Liver (tissue), 9 donors: ENCODE results near the gene TNIP3. TPM values are rescaled to one million over a fixed set of nuclear protein-coding genes. Genes with fewer than 3 reads are reported as not detected.

Experiments
- DNase-seq: peaks from one replicate; pipeline ENCODE4 v3.0.0-alpha.2; 2017; ENCODE audit warnings: low spot score
- H3K27ac ChIP-seq, 2 donors: one replicate each; pipeline ENCODE4 v1.7.0; 2013; ENCODE audit warnings: inconsistent platforms in 2 of 2, low read length in 2 of 2, control low read depth in 1 of 2, low read depth in 1 of 2, mild to moderate bottlenecking in 1 of 2
- H3K27me3 ChIP-seq, 4 donors: one replicate each; pipeline versions ENCODE4 v1.6.1 to v1.7.0; 2013; ENCODE audit warnings: low read length in 3 of 4, inconsistent platforms in 1 of 4, mild to moderate bottlenecking in 1 of 4, moderate library complexity in 1 of 4; ENCODE audit not compliant: control insufficient read depth in 4 of 4, insufficient read depth in 4 of 4
- H3K36me3 ChIP-seq, 4 donors: one replicate each; pipeline versions ENCODE4 v1.6.1 to v1.7.0; 2013; ENCODE audit warnings: low read length in 3 of 4, mild to moderate bottlenecking in 3 of 4, low read depth in 1 of 4, moderate library complexity in 1 of 4; ENCODE audit not compliant: control insufficient read depth in 4 of 4, insufficient read depth in 3 of 4
- H3K4me1 ChIP-seq, 4 donors: one replicate each; pipeline versions ENCODE4 v1.6.1 to v1.7.0; 2013; ENCODE audit warnings: low read length in 3 of 4, mild to moderate bottlenecking in 3 of 4, moderate library complexity in 1 of 4; ENCODE audit not compliant: control insufficient read depth in 4 of 4, insufficient read depth in 4 of 4
- H3K4me3 ChIP-seq, 3 donors: one replicate each; pipeline versions ENCODE4 v1.6.1 to v1.7.0; 2013; ENCODE audit warnings: low read length in 3 of 3, control low read depth in 1 of 3, low read depth in 1 of 3, mild to moderate bottlenecking in 1 of 3
- H3K9ac ChIP-seq, 2 donors: one replicate each; pipeline ENCODE4 v1.7.0; 2013; ENCODE audit warnings: low read length in 2 of 2, mild to moderate bottlenecking in 2 of 2, moderate library complexity in 2 of 2, control low read depth in 1 of 2, low read depth in 1 of 2
- H3K9me3 ChIP-seq, 4 donors: one replicate each; pipeline versions ENCODE4 v1.6.1 to v1.7.0; 2013; ENCODE audit warnings: low read length in 3 of 4; ENCODE audit not compliant: control insufficient read depth in 4 of 4
- EGR1 ChIP-seq, 2 donors: IDR thresholded peaks; 2 replicates each; pipeline ENCODE4 v1.6.1; 2016 to 2018; ENCODE audit warnings: antibody characterized with exemption in 2 of 2, low read depth in 2 of 2
- FOXA1 ChIP-seq: IDR thresholded peaks from 2 replicates; pipeline ENCODE4 v1.6.1; 2016; ENCODE audit warnings: antibody characterized with exemption
- FOXA2 ChIP-seq: IDR thresholded peaks from 2 replicates; pipeline ENCODE4 v1.6.1; 2016; ENCODE audit warnings: antibody characterized with exemption
- GABPA ChIP-seq, 2 donors: IDR thresholded peaks in 1 of 2; conservative IDR thresholded peaks in 1 of 2; 2 replicates each; pipeline ENCODE4 v1.6.1; 2016; ENCODE audit warnings: antibody characterized with exemption in 2 of 2, mild to moderate bottlenecking in 1 of 2, moderate library complexity in 1 of 2
- HNF4A ChIP-seq, 2 donors: conservative IDR thresholded peaks; 2 replicates each; pipeline ENCODE4 v1.6.1; 2016; ENCODE audit warnings: antibody characterized with exemption in 2 of 2, mild to moderate bottlenecking in 2 of 2
- HNF4G ChIP-seq: IDR thresholded peaks from 2 replicates; pipeline ENCODE4 v1.6.1; 2016; ENCODE audit warnings: antibody characterized with exemption
- JUND ChIP-seq, 2 donors: IDR thresholded peaks; 2 replicates each; pipeline ENCODE4 v1.6.1; 2016; ENCODE audit warnings: antibody characterized with exemption in 2 of 2
- NR2F2 ChIP-seq: IDR thresholded peaks from 2 replicates; pipeline ENCODE4 v1.6.1; 2016; ENCODE audit warnings: antibody characterized with exemption
- RAD21 ChIP-seq, 2 donors: IDR thresholded peaks; 2 replicates each; pipeline ENCODE4 v1.6.1; 2016; ENCODE audit warnings: antibody characterized with exemption in 2 of 2, mild to moderate bottlenecking in 2 of 2
- RXRA ChIP-seq, 2 donors: IDR thresholded peaks; 2 replicates each; pipeline ENCODE4 v1.6.1; 2017 to 2018; ENCODE audit warnings: antibody characterized with exemption in 2 of 2, mild to moderate bottlenecking in 1 of 2
- SP1 ChIP-seq: IDR thresholded peaks from 2 replicates; pipeline ENCODE4 v1.6.1; 2018; ENCODE audit warnings: antibody characterized with exemption, mild to moderate bottlenecking
- TAF1 ChIP-seq: conservative IDR thresholded peaks from 2 replicates; pipeline ENCODE4 v1.6.1; 2016; ENCODE audit warnings: antibody characterized with exemption, mild to moderate bottlenecking
- YY1 ChIP-seq: IDR thresholded peaks from 2 replicates; pipeline ENCODE4 v1.6.1; 2016; ENCODE audit warnings: antibody characterized with exemption, mild to moderate bottlenecking
- WGBS: extraction: QIAGEN DNeasy Blood & Tissue Kit; methylation state at CpG from one replicate; pipeline ENCODE4 v1.1.7; 2013; 5-methylcytosine and 5-hydroxymethylcytosine counted together
- polyA plus RNA-seq, 2 donors: library from polyadenylated mRNA; stranded (reverse) in 1 of 2; unstranded in 1 of 2; fragments of 200-250 nt in 1 of 2; fragments of >200 nt in 1 of 2; fragmentation: Nextera tagmentation in 1 of 2; extraction: Ambion mirVana in 1 of 2; gene quantifications; one replicate each; pipeline versions ENCODE4 v1.2.1 to v1.2.3, GENCODE V29; 2013 to 2015
- total RNA-seq, 2 donors: library from RNA; depleted of rRNA; stranded (reverse); fragments of >200 nt; gene quantifications; one replicate each; pipeline ENCODE4 v1.2.3, GENCODE V29; 2014
- TF ChIP-seq, protein P1 (sequence below): IDR thresholded peaks from 2 replicates; pipeline ENCODE4 v1.6.1; 2016; ENCODE audit warnings: antibody characterized with exemption
- TF ChIP-seq, protein P2 (sequence below): IDR thresholded peaks from 2 replicates; pipeline ENCODE4 v1.6.1; 2016; ENCODE audit warnings: antibody characterized with exemption, mild to moderate bottlenecking
- TF ChIP-seq, protein P3 (sequence below): IDR thresholded peaks from 2 replicates; pipeline ENCODE4 v1.6.1; 2016; ENCODE audit warnings: antibody characterized with exemption
- TF ChIP-seq, protein P4 (sequence below): IDR thresholded peaks from 2 replicates; pipeline ENCODE4 v1.6.1; 2016; ENCODE audit warnings: antibody characterized with exemption
- TF ChIP-seq, protein P5 (sequence below): fragments of 150-350 bp; IDR thresholded peaks from 2 replicates; pipeline ENCODE4 v1.5.1; 2017; ENCODE audit warnings: improper control_type of control experiment, low read depth, low read length; ENCODE audit not compliant: missing input control
- donor health status: healthy.
- donor health status: healthy.
- donor health status: healthy.
- donor health status: healthy.
- donor health status: healthy.

Gene TNIP3
- total and polyA plus RNA-seq, 4 donors, result 0.02 to 0.25 TPM; not detected in 2

DNA sequence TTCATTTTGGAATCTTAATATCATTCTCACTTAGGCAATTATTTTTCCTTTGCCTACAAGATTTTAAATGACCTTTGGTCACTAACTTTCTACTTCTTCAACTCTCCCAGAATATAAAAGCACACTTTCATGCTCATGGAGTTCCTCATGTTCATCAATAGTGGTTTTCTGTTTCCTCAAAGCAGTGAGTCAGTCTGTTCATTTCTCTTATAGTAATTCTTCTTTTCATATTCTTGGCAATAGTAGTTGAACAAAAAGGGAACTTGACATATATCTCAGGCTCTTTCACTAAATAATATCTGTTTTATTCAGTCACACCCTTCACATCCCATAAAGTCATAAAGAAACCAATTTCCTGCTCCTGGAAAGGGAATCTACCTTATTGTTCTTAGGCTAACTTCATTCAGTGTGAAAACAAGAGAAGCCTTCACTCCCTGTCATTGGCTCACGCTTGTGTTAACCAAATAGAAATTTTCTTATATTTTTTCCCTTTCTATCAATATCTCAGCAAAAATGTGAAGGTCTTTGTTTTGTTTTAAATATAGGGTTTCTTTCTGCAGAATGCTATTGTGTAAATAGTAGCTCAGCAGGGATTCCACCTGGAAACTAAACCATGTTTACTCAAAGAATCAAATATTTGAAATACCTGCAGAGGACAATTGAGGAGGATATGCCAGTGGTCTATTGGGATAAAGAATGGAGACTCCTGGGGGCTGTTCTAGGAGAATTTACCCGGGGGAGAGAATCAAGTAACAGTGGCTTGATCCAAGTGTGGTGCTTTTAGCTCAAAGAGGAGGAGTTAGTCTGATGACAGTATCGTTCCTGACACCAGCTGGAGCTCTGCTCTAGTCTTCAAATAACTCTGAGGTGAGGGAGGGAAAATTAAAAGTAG lies 13.4 kb upstream of the TNIP3 start:
- no peak overlapping the region for H3K9ac ChIP-seq
- DNase-seq, result no peak
- H3K4me3 ChIP-seq, result no peak overlapping the region
- no peaks in the 10 kb centered on the region for H3K36me3 ChIP-seq
- no peak overlapping the region for H3K27ac ChIP-seq
- 27% methylated on average over 3 of the region's 3 CpGs for WGBS
- TF ChIP-seq, protein P1, sequence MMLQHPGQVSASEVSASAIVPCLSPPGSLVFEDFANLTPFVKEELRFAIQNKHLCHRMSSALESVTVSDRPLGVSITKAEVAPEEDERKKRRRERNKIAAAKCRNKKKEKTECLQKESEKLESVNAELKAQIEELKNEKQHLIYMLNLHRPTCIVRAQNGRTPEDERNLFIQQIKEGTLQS, result no peak
- TF ChIP-seq HNF4A (conservative IDR thresholded peaks at IDR 0.05) (no peak), NR2F2 (no peak), JUND (IDR thresholded peaks at IDR 0.05) (no peak), RAD21 (IDR thresholded peaks at IDR 0.05) (no peak), SP1 (no peak), TAF1 (no peak), FOXA1 (no peak), FOXA2 (no peak), GABPA (IDR thresholded peaks at IDR 0.05 in 1 of 2, conservative IDR thresholded peaks at IDR 0.05 in 1 of 2) (no peak), HNF4G (no peak), YY1 (no peak), EGR1 (IDR thresholded peaks at IDR 0.05; ENCODE audit: low read depth in 2 of 2) (no peak), RXRA (IDR thresholded peaks at IDR 0.05) (no peak)
- TF ChIP-seq, protein P2, sequence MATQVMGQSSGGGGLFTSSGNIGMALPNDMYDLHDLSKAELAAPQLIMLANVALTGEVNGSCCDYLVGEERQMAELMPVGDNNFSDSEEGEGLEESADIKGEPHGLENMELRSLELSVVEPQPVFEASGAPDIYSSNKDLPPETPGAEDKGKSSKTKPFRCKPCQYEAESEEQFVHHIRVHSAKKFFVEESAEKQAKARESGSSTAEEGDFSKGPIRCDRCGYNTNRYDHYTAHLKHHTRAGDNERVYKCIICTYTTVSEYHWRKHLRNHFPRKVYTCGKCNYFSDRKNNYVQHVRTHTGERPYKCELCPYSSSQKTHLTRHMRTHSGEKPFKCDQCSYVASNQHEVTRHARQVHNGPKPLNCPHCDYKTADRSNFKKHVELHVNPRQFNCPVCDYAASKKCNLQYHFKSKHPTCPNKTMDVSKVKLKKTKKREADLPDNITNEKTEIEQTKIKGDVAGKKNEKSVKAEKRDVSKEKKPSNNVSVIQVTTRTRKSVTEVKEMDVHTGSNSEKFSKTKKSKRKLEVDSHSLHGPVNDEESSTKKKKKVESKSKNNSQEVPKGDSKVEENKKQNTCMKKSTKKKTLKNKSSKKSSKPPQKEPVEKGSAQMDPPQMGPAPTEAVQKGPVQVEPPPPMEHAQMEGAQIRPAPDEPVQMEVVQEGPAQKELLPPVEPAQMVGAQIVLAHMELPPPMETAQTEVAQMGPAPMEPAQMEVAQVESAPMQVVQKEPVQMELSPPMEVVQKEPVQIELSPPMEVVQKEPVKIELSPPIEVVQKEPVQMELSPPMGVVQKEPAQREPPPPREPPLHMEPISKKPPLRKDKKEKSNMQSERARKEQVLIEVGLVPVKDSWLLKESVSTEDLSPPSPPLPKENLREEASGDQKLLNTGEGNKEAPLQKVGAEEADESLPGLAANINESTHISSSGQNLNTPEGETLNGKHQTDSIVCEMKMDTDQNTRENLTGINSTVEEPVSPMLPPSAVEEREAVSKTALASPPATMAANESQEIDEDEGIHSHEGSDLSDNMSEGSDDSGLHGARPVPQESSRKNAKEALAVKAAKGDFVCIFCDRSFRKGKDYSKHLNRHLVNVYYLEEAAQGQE, result no peak
- TF ChIP-seq, protein P3, sequence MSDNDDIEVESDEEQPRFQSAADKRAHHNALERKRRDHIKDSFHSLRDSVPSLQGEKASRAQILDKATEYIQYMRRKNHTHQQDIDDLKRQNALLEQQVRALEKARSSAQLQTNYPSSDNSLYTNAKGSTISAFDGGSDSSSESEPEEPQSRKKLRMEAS, result no peak
- TF ChIP-seq, protein P4, sequence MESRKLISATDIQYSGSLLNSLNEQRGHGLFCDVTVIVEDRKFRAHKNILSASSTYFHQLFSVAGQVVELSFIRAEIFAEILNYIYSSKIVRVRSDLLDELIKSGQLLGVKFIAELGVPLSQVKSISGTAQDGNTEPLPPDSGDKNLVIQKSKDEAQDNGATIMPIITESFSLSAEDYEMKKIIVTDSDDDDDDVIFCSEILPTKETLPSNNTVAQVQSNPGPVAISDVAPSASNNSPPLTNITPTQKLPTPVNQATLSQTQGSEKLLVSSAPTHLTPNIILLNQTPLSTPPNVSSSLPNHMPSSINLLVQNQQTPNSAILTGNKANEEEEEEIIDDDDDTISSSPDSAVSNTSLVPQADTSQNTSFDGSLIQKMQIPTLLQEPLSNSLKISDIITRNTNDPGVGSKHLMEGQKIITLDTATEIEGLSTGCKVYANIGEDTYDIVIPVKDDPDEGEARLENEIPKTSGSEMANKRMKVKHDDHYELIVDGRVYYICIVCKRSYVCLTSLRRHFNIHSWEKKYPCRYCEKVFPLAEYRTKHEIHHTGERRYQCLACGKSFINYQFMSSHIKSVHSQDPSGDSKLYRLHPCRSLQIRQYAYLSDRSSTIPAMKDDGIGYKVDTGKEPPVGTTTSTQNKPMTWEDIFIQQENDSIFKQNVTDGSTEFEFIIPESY, result no peak
- TF ChIP-seq, protein P5, sequence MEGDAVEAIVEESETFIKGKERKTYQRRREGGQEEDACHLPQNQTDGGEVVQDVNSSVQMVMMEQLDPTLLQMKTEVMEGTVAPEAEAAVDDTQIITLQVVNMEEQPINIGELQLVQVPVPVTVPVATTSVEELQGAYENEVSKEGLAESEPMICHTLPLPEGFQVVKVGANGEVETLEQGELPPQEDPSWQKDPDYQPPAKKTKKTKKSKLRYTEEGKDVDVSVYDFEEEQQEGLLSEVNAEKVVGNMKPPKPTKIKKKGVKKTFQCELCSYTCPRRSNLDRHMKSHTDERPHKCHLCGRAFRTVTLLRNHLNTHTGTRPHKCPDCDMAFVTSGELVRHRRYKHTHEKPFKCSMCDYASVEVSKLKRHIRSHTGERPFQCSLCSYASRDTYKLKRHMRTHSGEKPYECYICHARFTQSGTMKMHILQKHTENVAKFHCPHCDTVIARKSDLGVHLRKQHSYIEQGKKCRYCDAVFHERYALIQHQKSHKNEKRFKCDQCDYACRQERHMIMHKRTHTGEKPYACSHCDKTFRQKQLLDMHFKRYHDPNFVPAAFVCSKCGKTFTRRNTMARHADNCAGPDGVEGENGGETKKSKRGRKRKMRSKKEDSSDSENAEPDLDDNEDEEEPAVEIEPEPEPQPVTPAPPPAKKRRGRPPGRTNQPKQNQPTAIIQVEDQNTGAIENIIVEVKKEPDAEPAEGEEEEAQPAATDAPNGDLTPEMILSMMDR, result no peak
- H3K4me1 ChIP-seq, result no peaks in the 10 kb centered on the region
- H3K27me3 ChIP-seq, result no peaks in the 10 kb centered on the region
- no peaks in the 10 kb centered on the region for H3K9me3 ChIP-seq
